ENCODE measurements around the gene SEMA3A.

- TF ChIP-seq CTCF (IDR thresholded peaks at IDR 0.05; ENCODE audit: poor library complexity, severe bottlenecking), result no peak
- no peak for TF ChIP-seq POLR2AphosphoS5 (IDR thresholded peaks at IDR 0.05)
- TF ChIP-seq EP300 (conservative IDR thresholded peaks at IDR 0.05; ENCODE audit: poor library complexity, severe bottlenecking), result no peak
- no peak for TF ChIP-seq REST (IDR thresholded peaks at IDR 0.05; ENCODE audit: borderline replicate concordance)
- TF ChIP-seq TAF1 (IDR thresholded peaks at IDR 0.05; ENCODE audit: low read depth), result no peak
- TF ChIP-seq SMC3 (conservative IDR thresholded peaks at IDR 0.05; ENCODE audit: poor library complexity), result no peak
- TF ChIP-seq MXI1 (conservative IDR thresholded peaks at IDR 0.05; ENCODE audit: poor library complexity, severe bottlenecking), result no peak
- no peak for TF ChIP-seq EZH2 (IDR thresholded peaks at IDR 0.05; ENCODE audit: borderline replicate concordance, insufficient read depth, low read length, poor library complexity, severe bottlenecking)
Observed at GRCh38 chr7:84134169-84134568, 60.4 kb downstream of the SEMA3A start.

Data from neural cell (in vitro differentiated cells).